ENCODE measurements around the gene ADGRV1.

Gene ADGRV1

GRCh38 chr5:91142386-91142785 is 583.8 kb downstream of the ADGRV1 start:
- Histone ChIP-seq H3K9me3 (ENCODE audit: control insufficient read depth, insufficient read depth, low read depth, low read length) (no peaks in the 10 kb centered on the region), H3K4me1 (ENCODE audit: control insufficient read depth, insufficient read depth, low read length) (peaks cover 10% of the 10 kb centered on the region), H3K4me3 (ENCODE audit: low read depth, low read length) (no peak overlapping the region), H3K36me3 (ENCODE audit: control insufficient read depth in 2 of 2, insufficient read depth in 1 of 2, low read length in 2 of 2) (no peaks in the 10 kb centered on the region), H3K27ac (ENCODE audit: extremely low read depth, low read depth, low read length) (no peak overlapping the region)
- TF ChIP-seq ZNF501 (tag by site-specific recombination; IDR thresholded peaks at IDR 0.05), result no peak
- no peak for TF ChIP-seq ZNF660 (tag by site-specific recombination; IDR thresholded peaks at IDR 0.05)
- no peak for TF ChIP-seq ZNF248 (tag by site-specific recombination; IDR thresholded peaks at IDR 0.05)
- CTCF ChIA-PET, result interaction anchor here (1.2 to 1.4 kb wide), 2 partner anchors 18 to 243 kb away, joined by 3 to 9 read pairs; no protein-coding TSS in a partner anchor
- POLR2A ChIA-PET, result no interaction called here

GRCh38 chr5:91142819-91143218 is 584.2 kb downstream of the ADGRV1 start:
- ChIA-PET CTCF (interaction anchor here (0.6 to 1.2 kb wide), 3 partner anchors 18 to 88 kb away, joined by 3 to 4 read pairs (median 3); no protein-coding TSS in a partner anchor), POLR2A (no interaction called here)
- Histone ChIP-seq H3K36me3 (ENCODE audit: control insufficient read depth in 2 of 2, insufficient read depth in 1 of 2, low read length in 2 of 2) (no peaks in the 10 kb centered on the region), H3K4me3 (ENCODE audit: low read depth, low read length) (no peak overlapping the region), H3K4me1 (ENCODE audit: control insufficient read depth, insufficient read depth, low read length) (peaks cover 10% of the 10 kb centered on the region), H3K27ac (ENCODE audit: extremely low read depth, low read depth, low read length) (no peak overlapping the region), H3K9me3 (ENCODE audit: control insufficient read depth, insufficient read depth, low read depth, low read length) (no peaks in the 10 kb centered on the region)
- TF ChIP-seq ZNF785 (tag by site-specific recombination; IDR thresholded peaks at IDR 0.05) (no peak), ZNF560 (tag by site-specific recombination; IDR thresholded peaks at IDR 0.05; ENCODE audit: borderline replicate concordance) (no peak), ZBTB6 (tag by site-specific recombination; IDR thresholded peaks at IDR 0.05) (no peak), PRDM1 (tag by site-specific recombination; IDR thresholded peaks at IDR 0.05) (no peak), ZBTB1 (tag by site-specific recombination; IDR thresholded peaks at IDR 0.05) (no peak), ZNF132 (tag by site-specific recombination; IDR thresholded peaks at IDR 0.05; ENCODE audit: borderline replicate concordance) (no peak), ZNF629 (tag by site-specific recombination; IDR thresholded peaks at IDR 0.05) (no peak)

- TF ChIP-seq ZNF629 (tag by site-specific recombination; IDR thresholded peaks at IDR 0.05) (no peak), BCL6B (tag by site-specific recombination; IDR thresholded peaks at IDR 0.05) (no peak), ZNF548 (tag by site-specific recombination; IDR thresholded peaks at IDR 0.05) (no peak), TRIM28 (IDR thresholded peaks at IDR 0.05; ENCODE audit: borderline replicate concordance, low read length) (no peak), SETDB1 (IDR thresholded peaks at IDR 0.05; ENCODE audit: insufficient read length, low read length) (no peak), ZNF670 (tag by site-specific recombination; IDR thresholded peaks at IDR 0.05; ENCODE audit: low read depth) (no peak), ZNF404 (tag by site-specific recombination; IDR thresholded peaks at IDR 0.05) (no peak), ZNF843 (tag by site-specific recombination; IDR thresholded peaks at IDR 0.05) (no peak), ZBTB17 (tag by site-specific recombination; IDR thresholded peaks at IDR 0.05) (no peak), MZF1 (tag by site-specific recombination; IDR thresholded peaks at IDR 0.05; ENCODE audit: borderline replicate concordance) (no peak)
Observed at GRCh38 chr5:91143840-91144239, 585.2 kb downstream of the ADGRV1 start.

More at GRCh38 chr5:91143840-91144239, 585.2 kb downstream of the ADGRV1 start:
- Histone ChIP-seq H3K4me1 (ENCODE audit: control insufficient read depth, insufficient read depth, low read length) (peaks cover 10% of the 10 kb centered on the region), H3K4me3 (ENCODE audit: low read depth, low read length) (no peak overlapping the region), H3K27ac (ENCODE audit: extremely low read depth, low read depth, low read length) (no peak overlapping the region), H3K36me3 (ENCODE audit: control insufficient read depth in 2 of 2, insufficient read depth in 1 of 2, low read length in 2 of 2) (no peaks in the 10 kb centered on the region), H3K9me3 (ENCODE audit: control insufficient read depth, insufficient read depth, low read depth, low read length) (no peaks in the 10 kb centered on the region)
- ChIA-PET CTCF (no interaction called here), POLR2A (no interaction called here)
